SK-N-SH (cell line): ENCODE results near the gene ODAD2. TPM values are rescaled to one million over a fixed set of nuclear protein-coding genes. Genes with fewer than 3 reads are reported as not detected.

Experiments used
- CTCF ChIA-PET: fragments of 300-600, 350-600 bp; formaldehyde crosslinking; extraction: SDS; loops from one replicate; lab custom pipeline; 2021; lab: Yijun Ruan, JAX
- POLR2A ChIA-PET: fragments of 350-600 bp; sonication (Branson Sonifier 250); formaldehyde crosslinking; extraction: SDS; loops from one replicate; lab custom pipeline; 2020; ENCODE audit warnings: antibody characterized with exemption, inconsistent platforms; lab: Yijun Ruan, JAX
- DNase-seq: peaks from one replicate; pipeline ENCODE4 v3.0.0; 2012
- H2AFZ ChIP-seq: fragments of 200-600 bp; sonication (generic); 2 replicates; pipeline ENCODE4 v1.8.1; 2016; ENCODE audit warnings: antibody characterized with exemption, mild to moderate bottlenecking, low read depth
- H3F3A ChIP-seq: fragments of 200-600 bp; sonication (generic); replicated peaks from 2 replicates; pipeline ENCODE3; 2016; ENCODE audit warnings: antibody characterized with exemption, mild to moderate bottlenecking; ENCODE audit not compliant: insufficient read depth
- H3K27ac ChIP-seq, 2 experiments: fragments of 200-500 bp in 1 of 2; fragments of 200-600 bp in 1 of 2; sonication (Bioruptor generic) in 1 of 2; sonication (generic), shearing (Covaris generic) in 1 of 2; 2 replicates each; pipeline versions ENCODE4 v1.5.1 to v1.6.1; 2014 to 2016; ENCODE audit warnings: low read depth in 2 of 2, inconsistent platforms in 1 of 2, low read length in 1 of 2, mild to moderate bottlenecking in 1 of 2, mixed read lengths in 1 of 2
- H3K27me3 ChIP-seq: fragments of 200-600 bp; sonication (generic), shearing (Covaris generic); 2 replicates; pipeline ENCODE4 v1.6.1; 2016; ENCODE audit warnings: mixed run types; ENCODE audit not compliant: insufficient read depth
- H3K36me3 ChIP-seq, 2 experiments: fragments of 200-500 bp in 1 of 2; fragments of 200-600 bp in 1 of 2; sonication (Bioruptor generic) in 1 of 2; sonication (generic) in 1 of 2; replicated peaks in 1 of 2; 2 replicates each; pipeline versions ENCODE3 to v1.5.1; 2014 to 2016; ENCODE audit warnings: low read length in 1 of 2, mild to moderate bottlenecking in 1 of 2; ENCODE audit not compliant: insufficient read depth in 2 of 2, control insufficient read depth in 1 of 2
- H3K4me1 ChIP-seq, 2 experiments: fragments of 200-500 bp in 1 of 2; fragments of 200-600 bp in 1 of 2; sonication (Bioruptor generic) in 1 of 2; sonication (generic), shearing (Covaris generic) in 1 of 2; 2 replicates each; pipeline versions ENCODE4 v1.5.1 to v1.6.1; 2014 to 2016; ENCODE audit warnings: low read depth in 1 of 2, low read length in 1 of 2, mixed run types in 1 of 2; ENCODE audit not compliant: insufficient read depth in 2 of 2, control insufficient read depth in 1 of 2
- H3K4me2 ChIP-seq: fragments of 200-600 bp; sonication (generic), shearing (Covaris generic); 2 replicates; pipeline ENCODE4 v1.6.1; 2017; ENCODE audit warnings: mixed run types
- H3K4me3 ChIP-seq, 2 experiments: fragments of 200-500 bp in 1 of 2; fragments of 200-600 bp in 1 of 2; sonication (Bioruptor generic) in 1 of 2; sonication (generic), shearing (Covaris generic) in 1 of 2; 2 replicates each; pipeline versions ENCODE4 v1.5.1 to v1.8.1; 2014 to 2016; ENCODE audit warnings: low read depth in 2 of 2, inconsistent platforms in 1 of 2, low read length in 1 of 2, mild to moderate bottlenecking in 1 of 2, mixed read lengths in 1 of 2, moderate library complexity in 1 of 2
- H3K79me2 ChIP-seq: fragments of 200-600 bp; sonication (generic); 2 replicates; pipeline ENCODE4 v1.8.1; 2017; ENCODE audit warnings: mild to moderate bottlenecking; ENCODE audit not compliant: insufficient read depth
- H3K9ac ChIP-seq: fragments of 200-600 bp; sonication (generic); 2 replicates; pipeline ENCODE4 v1.6.1; 2017; ENCODE audit warnings: mixed run types
- H3K9me2 ChIP-seq: fragments of 200-600 bp; sonication (generic); 2 replicates; pipeline ENCODE4 v1.6.1; 2017; ENCODE audit warnings: mixed run types
- H3K9me3 ChIP-seq: fragments of 200-600 bp; sonication (generic); 2 replicates; pipeline ENCODE4 v1.6.1; 2017; ENCODE audit warnings: mixed run types, mild to moderate bottlenecking, moderate library complexity
- H4K20me1 ChIP-seq: fragments of 200-600 bp; sonication (generic); 2 replicates; pipeline ENCODE4 v1.6.1; 2017; ENCODE audit warnings: mild to moderate bottlenecking, mixed run types; ENCODE audit not compliant: insufficient read depth
- EZH2phosphoT487 ChIP-seq: fragments of 200-600 bp; sonication (generic); IDR thresholded peaks from 2 replicates; pipeline ENCODE4 v1.6.1; 2017; ENCODE audit warnings: low read depth, mixed run types, mild to moderate bottlenecking, antibody characterized with exemption, moderate library complexity, borderline replicate concordance
- FOXM1 ChIP-seq: IDR thresholded peaks from 2 replicates; pipeline ENCODE4 v1.4.0; 2012; ENCODE audit warnings: low read depth, mild to moderate bottlenecking
- GATA2 ChIP-seq: sonication (generic); formaldehyde crosslinking; IDR thresholded peaks from 2 replicates; pipeline ENCODE4 v1.5.0; 2020; ENCODE audit warnings: mild to moderate bottlenecking, missing genetic modification reagents
- IRF3 ChIP-seq: fragments of 150-350 bp; IDR thresholded peaks from 2 replicates; pipeline ENCODE4 v1.6.1; 2016; ENCODE audit warnings: mild to moderate bottlenecking, low read depth, low read length
- JUND ChIP-seq: IDR thresholded peaks from 2 replicates; pipeline ENCODE4 v1.4.0; 2012
- NFIC ChIP-seq: IDR thresholded peaks from 2 replicates; pipeline ENCODE4 v1.4.0; 2012; ENCODE audit warnings: borderline replicate concordance
- PBX3 ChIP-seq: IDR thresholded peaks from 2 replicates; pipeline ENCODE4; 2012
- RAD21 ChIP-seq: IDR thresholded peaks from 2 replicates; pipeline ENCODE4 v1.6.1; 2012; ENCODE audit warnings: mild to moderate bottlenecking, low read length
- RFX5 ChIP-seq: IDR thresholded peaks from 2 replicates; pipeline ENCODE4 v1.6.1; 2012; ENCODE audit warnings: mild to moderate bottlenecking, improper control_type of control experiment, low read length
- SIN3A ChIP-seq: IDR thresholded peaks from 2 replicates; pipeline ENCODE4 v1.6.1; 2012; ENCODE audit warnings: low read depth, mild to moderate bottlenecking, low read length, moderate library complexity, borderline replicate concordance
- TCF12 ChIP-seq: IDR thresholded peaks from 2 replicates; pipeline ENCODE4 v1.4.0; 2012
- USF1 ChIP-seq: IDR thresholded peaks from 2 replicates; pipeline ENCODE4 v1.4.0; 2012; ENCODE audit warnings: low read depth, borderline replicate concordance
- USF2 ChIP-seq: fragments of 150-350 bp; IDR thresholded peaks from 2 replicates; pipeline ENCODE4 v1.6.1; 2017; ENCODE audit warnings: antibody characterized with exemption, low read length, low read depth, borderline replicate concordance
- YY1 ChIP-seq: IDR thresholded peaks from 2 replicates; pipeline ENCODE4 v1.4.0; 2012; ENCODE audit warnings: low read depth, mild to moderate bottlenecking
- polyA plus RNA-seq, 3 experiments: library from polyadenylated mRNA; depleted of rRNA; stranded (reverse); fragments of >200 nt; gene quantifications; 2 replicates each; pipeline ENCODE4 v1.2.3, GENCODE V29; 2012
- TF ChIP-seq, protein P1 (sequence below): fragments of 200-600 bp; sonication (generic); IDR thresholded peaks from 2 replicates; pipeline ENCODE4 v1.6.1; 2017; ENCODE audit warnings: antibody characterized with exemption, mild to moderate bottlenecking, moderate library complexity
- TF ChIP-seq, protein P2 (sequence below): IDR thresholded peaks from 2 replicates; pipeline ENCODE4 v1.4.0; 2012; ENCODE audit warnings: low read depth, borderline replicate concordance

Gene ODAD2
- polyA plus RNA-seq, 1 of the 3 experiments (the other 2 are of a cell fraction) = not detected

DNA sequence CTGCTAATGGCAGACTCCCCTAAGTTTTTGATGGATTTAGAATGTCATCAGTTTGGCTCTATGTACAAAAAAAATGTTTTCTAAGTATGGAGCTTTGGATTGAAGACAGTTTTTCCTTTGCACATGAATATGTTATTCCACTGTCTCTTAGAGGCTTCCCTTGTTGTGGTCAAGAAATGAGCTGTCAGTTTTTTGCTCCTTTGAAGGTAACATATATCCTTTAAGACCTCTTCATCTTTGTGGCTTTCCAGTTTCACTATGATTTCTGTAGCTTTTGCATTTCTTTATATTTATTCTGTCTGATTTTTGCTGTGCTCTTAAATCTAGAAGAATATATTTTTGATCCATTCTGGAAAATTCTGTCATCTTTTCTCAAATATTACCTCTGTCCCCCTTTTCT, 15.8 kb upstream of the ODAD2 start:
- no peak for DNase-seq
- H3K9me3 ChIP-seq = no peaks in the 10 kb centered on the region
- no peak for TF ChIP-seq NFIC
- TF ChIP-seq, protein P1, sequence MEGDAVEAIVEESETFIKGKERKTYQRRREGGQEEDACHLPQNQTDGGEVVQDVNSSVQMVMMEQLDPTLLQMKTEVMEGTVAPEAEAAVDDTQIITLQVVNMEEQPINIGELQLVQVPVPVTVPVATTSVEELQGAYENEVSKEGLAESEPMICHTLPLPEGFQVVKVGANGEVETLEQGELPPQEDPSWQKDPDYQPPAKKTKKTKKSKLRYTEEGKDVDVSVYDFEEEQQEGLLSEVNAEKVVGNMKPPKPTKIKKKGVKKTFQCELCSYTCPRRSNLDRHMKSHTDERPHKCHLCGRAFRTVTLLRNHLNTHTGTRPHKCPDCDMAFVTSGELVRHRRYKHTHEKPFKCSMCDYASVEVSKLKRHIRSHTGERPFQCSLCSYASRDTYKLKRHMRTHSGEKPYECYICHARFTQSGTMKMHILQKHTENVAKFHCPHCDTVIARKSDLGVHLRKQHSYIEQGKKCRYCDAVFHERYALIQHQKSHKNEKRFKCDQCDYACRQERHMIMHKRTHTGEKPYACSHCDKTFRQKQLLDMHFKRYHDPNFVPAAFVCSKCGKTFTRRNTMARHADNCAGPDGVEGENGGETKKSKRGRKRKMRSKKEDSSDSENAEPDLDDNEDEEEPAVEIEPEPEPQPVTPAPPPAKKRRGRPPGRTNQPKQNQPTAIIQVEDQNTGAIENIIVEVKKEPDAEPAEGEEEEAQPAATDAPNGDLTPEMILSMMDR = no peak
- TF ChIP-seq USF1 = no peak
- TF ChIP-seq GATA2 (CRISPR knock-in tag) = no peak
- no peak for TF ChIP-seq RFX5
- no peak for TF ChIP-seq YY1
- no peak for TF ChIP-seq EZH2phosphoT487
- no peak for TF ChIP-seq IRF3
- TF ChIP-seq USF2 = no peak
- TF ChIP-seq SIN3A = no peak
- no peak for TF ChIP-seq PBX3
- TF ChIP-seq TCF12 = no peak
- TF ChIP-seq JUND = no peak
- TF ChIP-seq, protein P2, sequence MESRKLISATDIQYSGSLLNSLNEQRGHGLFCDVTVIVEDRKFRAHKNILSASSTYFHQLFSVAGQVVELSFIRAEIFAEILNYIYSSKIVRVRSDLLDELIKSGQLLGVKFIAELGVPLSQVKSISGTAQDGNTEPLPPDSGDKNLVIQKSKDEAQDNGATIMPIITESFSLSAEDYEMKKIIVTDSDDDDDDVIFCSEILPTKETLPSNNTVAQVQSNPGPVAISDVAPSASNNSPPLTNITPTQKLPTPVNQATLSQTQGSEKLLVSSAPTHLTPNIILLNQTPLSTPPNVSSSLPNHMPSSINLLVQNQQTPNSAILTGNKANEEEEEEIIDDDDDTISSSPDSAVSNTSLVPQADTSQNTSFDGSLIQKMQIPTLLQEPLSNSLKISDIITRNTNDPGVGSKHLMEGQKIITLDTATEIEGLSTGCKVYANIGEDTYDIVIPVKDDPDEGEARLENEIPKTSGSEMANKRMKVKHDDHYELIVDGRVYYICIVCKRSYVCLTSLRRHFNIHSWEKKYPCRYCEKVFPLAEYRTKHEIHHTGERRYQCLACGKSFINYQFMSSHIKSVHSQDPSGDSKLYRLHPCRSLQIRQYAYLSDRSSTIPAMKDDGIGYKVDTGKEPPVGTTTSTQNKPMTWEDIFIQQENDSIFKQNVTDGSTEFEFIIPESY = no peak
- no peak for TF ChIP-seq RAD21
- no peak for TF ChIP-seq FOXM1
- H3K9me2 ChIP-seq = no peaks in the 10 kb centered on the region
- H3K79me2 ChIP-seq = no peaks in the 10 kb centered on the region
- H2AFZ ChIP-seq = no peak overlapping the region
- H4K20me1 ChIP-seq = no peaks in the 10 kb centered on the region
- H3K36me3 ChIP-seq = no peaks in the 10 kb centered on the region
- no peaks in the 10 kb centered on the region for H3K4me1 ChIP-seq
- H3K4me2 ChIP-seq = no peak overlapping the region
- no peak overlapping the region for H3K4me3 ChIP-seq
- H3K27ac ChIP-seq = no peak overlapping the region
- POLR2A ChIA-PET = no interaction called here
- no peaks in the 10 kb centered on the region for H3K27me3 ChIP-seq
- no peak overlapping the region for H3K9ac ChIP-seq
- CTCF ChIA-PET = no interaction called here
- no peaks in the 10 kb centered on the region for H3F3A ChIP-seq
